Left ventricle myocardium inferior (tissue), 1 donor: ENCODE measurements around the gene SIRT7. TPM values are rescaled to one million over a fixed set of nuclear protein-coding genes. Genes with fewer than 3 reads are reported as not detected.

Experiments
- DNase-seq: peaks from one replicate; pipeline ENCODE4 v3.0.0-alpha.2; 2020
- H3K27ac ChIP-seq: fragments of 200-600 bp; replicated peaks from 2 replicates; pipeline ENCODE4 v1.8.0; 2021
- H3K27me3 ChIP-seq: fragments of 200-600 bp; 2 replicates; pipeline ENCODE4 v1.8.0; 2021; ENCODE audit warnings: low read depth
- H3K36me3 ChIP-seq: fragments of 200-600 bp; 2 replicates; pipeline ENCODE4 v1.8.0; 2021
- H3K4me1 ChIP-seq: fragments of 200-600 bp; 2 replicates; pipeline ENCODE4 v1.8.0; 2021
- H3K4me3 ChIP-seq: fragments of 200-600 bp; 2 replicates; pipeline ENCODE4 v1.8.0; 2021; ENCODE audit warnings: mild to moderate bottlenecking, moderate library complexity
- H3K9me3 ChIP-seq: fragments of 200-600 bp; replicated peaks from 2 replicates; pipeline ENCODE4 v1.8.0; 2021
- CTCF ChIP-seq: fragments of 200-600 bp; IDR thresholded peaks from 2 replicates; pipeline ENCODE4 v1.8.0; 2021; ENCODE audit warnings: antibody characterized with exemption, mild to moderate bottlenecking, borderline replicate concordance
- intact Hi-C: fragments of 100-400 bp; cut with micrococcal nuclease; formaldehyde crosslinking; loops from one replicate; pipeline ENCODE4 v1.11.0; 2022
- total RNA-seq: library from RNA; stranded (reverse); fragmentation: NEBNext Ultra II Directional; extraction: Animal tissue kit (Norgen Biotek cat#: 25700); gene quantifications from one replicate; pipeline ENCODE4 v1.2.1, GENCODE V29; 2021
- donor health status: DM: no; HTN: yes; CAD: no; lungs with severe emphysema.

Gene SIRT7
- total RNA-seq, 1 donor from 2014 or later, result 8.5 TPM

DNA sequence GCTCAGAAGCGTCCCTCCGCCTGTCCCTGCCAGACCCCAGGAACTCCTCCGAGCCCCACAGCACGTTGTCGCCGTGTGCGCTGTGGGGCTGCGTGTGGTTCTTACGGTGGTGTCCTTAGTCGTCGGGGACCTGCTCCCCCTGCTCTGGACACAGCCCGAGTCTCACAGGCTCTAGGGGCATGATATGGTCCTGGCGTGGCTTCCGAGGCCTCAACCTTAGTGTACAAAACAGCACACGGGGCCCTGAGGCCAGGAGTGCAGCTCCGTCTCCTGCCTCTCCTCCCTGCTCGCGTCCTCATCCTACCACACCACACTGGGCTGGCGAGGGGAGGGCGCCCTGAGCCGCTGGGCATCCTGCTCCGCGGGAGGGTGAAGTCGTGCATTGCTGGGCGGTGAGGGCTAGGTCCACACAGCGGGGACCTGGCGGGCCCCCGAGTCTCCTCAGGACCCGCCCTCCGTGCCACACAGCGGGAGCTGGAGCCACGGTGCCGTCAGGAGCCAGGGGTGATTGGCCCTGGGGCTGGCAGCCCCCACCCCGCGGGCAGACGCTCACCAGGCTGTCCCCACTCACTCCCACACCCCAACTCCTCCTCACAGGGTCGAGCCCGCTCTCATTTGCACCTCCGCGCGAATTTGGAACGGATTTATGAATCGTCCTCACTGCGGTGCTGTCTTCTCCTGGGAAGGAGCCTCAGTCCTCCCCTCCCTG is 10.7 kb upstream of the SIRT7 start:
- TF ChIP-seq CTCF, result no peak
- intact Hi-C loops, result no loop called here
- peak; percentile 14 for DNase-seq
- Histone ChIP-seq H3K36me3 (no peaks in the 10 kb centered on the region), H3K27me3 (peaks cover 21% of the 10 kb centered on the region), H3K4me1 (peaks cover 49% of the 10 kb centered on the region), H3K27ac (no peak overlapping the region), H3K4me3 (peak overlapping the region; percentile 93), H3K9me3 (no peaks in the 10 kb centered on the region)

DNA sequence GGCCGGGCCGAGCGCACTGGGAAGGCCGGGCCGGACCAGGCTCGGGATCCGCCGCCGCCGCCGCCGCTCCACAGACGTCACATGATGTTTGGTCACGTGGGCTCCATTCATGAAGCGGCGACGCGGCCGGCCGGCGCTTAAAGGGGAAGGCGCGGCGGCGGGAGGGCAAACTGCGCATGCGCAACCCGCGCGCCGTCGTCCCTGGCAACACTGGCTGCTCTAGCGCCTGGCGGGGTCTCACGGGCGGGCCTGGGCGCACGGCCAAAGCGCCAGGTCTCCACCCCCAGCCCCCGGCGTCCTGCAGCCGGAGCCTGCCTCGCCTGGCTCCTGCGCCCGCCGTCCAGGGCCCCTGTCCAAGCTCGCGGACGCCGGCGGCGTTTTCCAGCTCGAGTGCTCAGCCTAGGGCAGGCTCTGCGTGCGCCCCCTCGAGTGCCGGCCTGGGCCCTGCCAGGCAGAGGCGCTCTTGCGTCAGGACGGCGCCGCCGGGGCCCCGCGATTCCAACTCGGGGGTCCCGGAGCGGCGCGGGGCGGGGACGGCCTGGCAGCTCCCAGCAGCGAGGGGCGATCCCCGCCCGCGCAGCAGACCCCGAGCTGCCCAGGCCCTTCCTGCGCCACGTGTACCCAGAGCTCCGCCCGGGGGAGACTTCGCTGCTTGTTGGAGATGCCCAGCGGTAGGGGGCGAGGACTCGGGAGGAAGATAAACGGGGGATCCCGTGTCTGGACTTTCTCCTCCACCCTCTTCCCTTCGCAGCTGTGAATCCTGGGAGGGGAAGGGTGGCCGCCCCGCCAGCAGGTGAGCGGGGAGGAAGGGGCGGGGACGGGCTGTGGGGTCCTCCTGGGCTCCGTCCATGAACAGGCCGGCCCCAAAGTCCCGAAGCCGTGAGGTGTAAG is 9.9 kb upstream of the SIRT7 start, which contains the start of gene MAFG:
Gene MAFG, minus strand, starts transcription at position 83 of the 891 bp plus-strand sequence. CDS start 4,550 bp downstream, outside the sequence.
- Histone ChIP-seq H3K27ac (peak within 1 kb of the TSS; percentile 91), H3K4me3 (peak within 1 kb of the TSS; percentile 93), H3K9me3 (no peaks in the 10 kb centered on the region), H3K4me1 (peaks cover 57% of the 10 kb centered on the region), H3K36me3 (no peaks in the 10 kb centered on the region), H3K27me3 (peaks cover 17% of the 10 kb centered on the region)
- peak; percentile 92 for DNase-seq
- intact Hi-C loops, result no loop called here
- peak; percentile 34 for TF ChIP-seq CTCF

DNA sequence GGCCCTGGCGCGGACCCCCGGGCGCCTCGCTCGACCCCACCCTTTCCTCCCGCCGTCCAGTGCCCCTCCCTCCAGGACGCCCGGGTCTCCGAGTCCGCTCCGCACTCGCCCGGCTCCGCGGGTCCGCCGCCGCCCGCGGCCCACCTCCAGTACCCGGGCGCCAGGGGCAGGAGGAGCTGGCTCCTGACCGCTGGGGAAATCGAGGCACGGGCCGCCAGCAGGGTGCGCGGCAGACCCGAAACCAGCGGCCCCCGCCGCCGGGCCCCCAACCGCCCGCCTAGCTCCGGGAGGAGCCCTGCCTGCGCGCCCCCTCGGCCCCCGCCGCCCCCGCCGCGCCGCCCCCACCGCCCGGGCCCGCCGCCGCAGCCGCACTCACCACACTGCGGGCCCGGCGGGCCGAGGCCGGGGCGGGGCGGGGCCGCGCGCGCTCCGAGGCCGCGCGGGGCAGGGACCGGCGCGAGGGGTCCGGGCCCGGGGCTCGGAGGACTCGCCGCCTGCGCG is 9.2 kb upstream of the SIRT7 start:
- peak overlapping the region; percentile 91 for H3K27ac ChIP-seq
- H3K9me3 ChIP-seq, result no peaks in the 10 kb centered on the region
- TF ChIP-seq CTCF, result no peak
- peaks cover 16% of the 10 kb centered on the region for H3K27me3 ChIP-seq
- intact Hi-C loops, result no loop called here
- H3K4me1 ChIP-seq, result peaks cover 64% of the 10 kb centered on the region
- H3K4me3 ChIP-seq, result peak overlapping the region; percentile 93
- peaks cover 7% of the 10 kb centered on the region for H3K36me3 ChIP-seq
- DNase-seq, result peak; percentile 29

- Histone ChIP-seq H3K27ac (peak overlapping the region; percentile 91), H3K36me3 (peaks cover 12% of the 10 kb centered on the region), H3K4me3 (peak overlapping the region; percentile 93), H3K9me3 (no peaks in the 10 kb centered on the region), H3K4me1 (peaks cover 69% of the 10 kb centered on the region), H3K27me3 (peaks cover 12% of the 10 kb centered on the region)
- intact Hi-C loops, result no loop called here
- peak; percentile 81 for DNase-seq
- TF ChIP-seq CTCF, result no peak
These were observed 8.6 kb upstream of the SIRT7 start for GRCh38 chr17:81926451-81927151.

DNA sequence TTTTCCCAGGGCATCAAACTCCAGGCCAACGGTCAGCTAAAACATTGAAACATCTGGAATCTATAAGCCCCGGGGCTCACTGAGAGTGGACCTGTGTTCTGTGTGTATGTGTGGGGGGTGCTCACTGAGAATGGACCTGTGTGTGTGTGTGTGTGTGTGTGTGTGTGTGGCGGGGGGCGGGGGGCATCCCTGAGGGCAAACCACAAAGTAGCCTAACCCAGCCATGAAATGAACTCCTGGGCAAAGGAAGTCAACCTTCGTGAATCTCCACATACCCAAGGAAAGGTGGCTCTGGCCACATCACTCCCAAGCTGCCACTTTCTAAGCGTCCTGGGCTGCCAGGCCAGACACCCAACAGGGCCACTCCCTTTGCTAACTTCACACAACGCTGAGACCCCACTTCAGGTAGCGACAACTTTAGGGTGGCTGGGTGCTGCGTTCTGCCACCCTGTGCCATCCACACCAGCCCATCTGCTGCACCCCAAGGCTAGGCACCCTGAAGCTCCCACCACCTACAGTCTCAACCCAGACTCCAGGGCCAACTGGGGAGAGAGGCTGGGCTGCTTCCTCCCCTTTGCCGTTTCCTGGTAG is 8.0 kb upstream of the SIRT7 start:
- peak overlapping the region; percentile 91 for H3K27ac ChIP-seq
- peaks cover 70% of the 10 kb centered on the region for H3K4me1 ChIP-seq
- peaks cover 16% of the 10 kb centered on the region for H3K36me3 ChIP-seq
- H3K4me3 ChIP-seq, result peak overlapping the region; percentile 93
- DNase-seq, result no peak
- intact Hi-C loops, result no loop called here
- H3K27me3 ChIP-seq, result peaks cover 6% of the 10 kb centered on the region
- H3K9me3 ChIP-seq, result no peaks in the 10 kb centered on the region
- TF ChIP-seq CTCF, result no peak
